ENCODE data around the gene GPC1.

Gene GPC1

GRCh38 chr2:240505910-240506309 lies 70.4 kb downstream of the GPC1 start:
- TF ChIP-seq ZNF221 (tag by site-specific recombination; IDR thresholded peaks at IDR 0.05; ENCODE audit: borderline replicate concordance) = no peak
- TF ChIP-seq ZBTB26 (tag by site-specific recombination; optimal IDR thresholded peaks at IDR 0.05) = no peak
- TF ChIP-seq ZNF555 (tag by site-specific recombination; conservative IDR thresholded peaks at IDR 0.05) = no peak
- TF ChIP-seq ZNF341 (tag by site-specific recombination; IDR thresholded peaks at IDR 0.05; ENCODE audit: low read depth) = no peak
- TF ChIP-seq ZNF513 (tag by site-specific recombination; IDR thresholded peaks at IDR 0.05) = no peak
- no peak for TF ChIP-seq ZNF776 (tag by site-specific recombination; IDR thresholded peaks at IDR 0.05; ENCODE audit: borderline replicate concordance)
- no peak for TF ChIP-seq ZNF768 (tag by site-specific recombination; IDR thresholded peaks at IDR 0.05)
- TF ChIP-seq KLF7 (tag by site-specific recombination; IDR thresholded peaks at IDR 0.05; ENCODE audit: borderline replicate concordance) = no peak
- TF ChIP-seq ZNF514 (tag by site-specific recombination; IDR thresholded peaks at IDR 0.05) = no peak
- no peak for TF ChIP-seq ZNF621 (tag by site-specific recombination; IDR thresholded peaks at IDR 0.05)
- H3K4me3 ChIP-seq (ENCODE audit: low read depth, low read length) = no peak overlapping the region
- no peaks in the 10 kb centered on the region for H3K36me3 ChIP-seq (ENCODE audit: control insufficient read depth in 2 of 2, insufficient read depth in 1 of 2, low read length in 2 of 2)
- CTCF ChIA-PET = interaction anchor here (0.9 to 1.2 kb wide), 2 partner anchors 9 to 10 kb away, joined by 3 read pairs; no protein-coding TSS in a partner anchor
- no peaks in the 10 kb centered on the region for H3K4me1 ChIP-seq (ENCODE audit: control insufficient read depth, insufficient read depth, low read length)
- H3K27ac ChIP-seq (ENCODE audit: extremely low read depth, low read depth, low read length) = no peak overlapping the region
- POLR2A ChIA-PET = no interaction called here
- no peaks in the 10 kb centered on the region for H3K9me3 ChIP-seq (ENCODE audit: control insufficient read depth, insufficient read depth, low read depth, low read length)

- peaks cover 0 to 5% of the 10 kb centered on the region in 2 experiments; a peak in 1 of 3 replicates for H3K36me3 ChIP-seq (ENCODE audit: control insufficient read depth in 2 of 2, insufficient read depth in 1 of 2, low read length in 2 of 2)
- no peaks in the 10 kb centered on the region for H3K9me3 ChIP-seq (ENCODE audit: control insufficient read depth, insufficient read depth, low read depth, low read length)
- ChIA-PET POLR2A (no interaction called here), CTCF (interaction anchor here (0.9 to 1.2 kb wide), 2 partner anchors 9 to 11 kb away, joined by 3 read pairs; no protein-coding TSS in a partner anchor)
- H3K4me3 ChIP-seq (ENCODE audit: low read depth, low read length) = no peak overlapping the region
- H3K27ac ChIP-seq (ENCODE audit: extremely low read depth, low read depth, low read length) = no peak overlapping the region
- no peaks in the 10 kb centered on the region for H3K4me1 ChIP-seq (ENCODE audit: control insufficient read depth, insufficient read depth, low read length)
- TF ChIP-seq ZNF10 (tag by site-specific recombination; IDR thresholded peaks at IDR 0.05) = no peak
- TF ChIP-seq ZBTB44 (tag by site-specific recombination; IDR thresholded peaks at IDR 0.05) = no peak
- no peak for TF ChIP-seq HOXA7 (CRISPR knock-in tag; IDR thresholded peaks at IDR 0.05; ENCODE audit: borderline replicate concordance)
- TF ChIP-seq RBAK (tag by site-specific recombination; IDR thresholded peaks at IDR 0.05) = no peak
- no peak for TF ChIP-seq ZNF645 (tag by site-specific recombination; IDR thresholded peaks at IDR 0.05)
- no peak for TF ChIP-seq ZNF121 (tag by site-specific recombination; IDR thresholded peaks at IDR 0.05)
- TF ChIP-seq ZXDB (tag by site-specific recombination; IDR thresholded peaks at IDR 0.05) = no peak
- TF ChIP-seq EGR2 (tag by site-specific recombination; IDR thresholded peaks at IDR 0.05; ENCODE audit: low read depth) = no peak
- TF ChIP-seq GFI1B (tag by site-specific recombination; IDR thresholded peaks at IDR 0.05) = no peak
- TF ChIP-seq GLI4 (tag by site-specific recombination; IDR thresholded peaks at IDR 0.05) = no peak
- TF ChIP-seq GLIS2 (tag by site-specific recombination; IDR thresholded peaks at IDR 0.05) = no peak
- no peak for TF ChIP-seq ZNF529 (tag by site-specific recombination; IDR thresholded peaks at IDR 0.05; ENCODE audit: insufficient replicate concordance)
- TF ChIP-seq ZNF600 (tag by site-specific recombination; IDR thresholded peaks at IDR 0.05) = no peak
- no peak for TF ChIP-seq ZNF549 (tag by site-specific recombination; IDR thresholded peaks at IDR 0.05)
- TF ChIP-seq ZNF521 (tag by site-specific recombination; IDR thresholded peaks at IDR 0.05) = no peak
- no peak for TF ChIP-seq ZEB2 (tag by site-specific recombination; IDR thresholded peaks at IDR 0.05)
- no peak for TF ChIP-seq ZNF792 (tag by site-specific recombination; IDR thresholded peaks at IDR 0.05)
- no peak for TF ChIP-seq ZNF585B (tag by site-specific recombination; IDR thresholded peaks at IDR 0.05)
- TF ChIP-seq ZNF248 (tag by site-specific recombination; IDR thresholded peaks at IDR 0.05) = no peak
These were observed 71.1 kb downstream of the GPC1 start for GRCh38 chr2:240506406-240507059.

Data from HEK293 (cell line).